B cell (primary cell): ENCODE results near the gene TTC28. TPM values are rescaled to one million over a fixed set of nuclear protein-coding genes. Genes with fewer than 3 reads are reported as not detected.

Experiments
- ATAC-seq: fragments of 200-7000 bp; cut with Tn5 transposase; one replicate; pipeline ENCODE4 v1.10.0; 2021; ENCODE audit warnings: low read depth, mild to moderate bottlenecking, moderate number of reproducible peaks, moderate library complexity
- CTCF ChIA-PET: fragments of 350-600 bp; sonication (Branson Sonifier 250); formaldehyde crosslinking; loops from one replicate; lab custom pipeline; 2021; ENCODE audit warnings: antibody characterized with exemption, inconsistent platforms; lab: Charles Lee
- POLR2A ChIA-PET: fragments of 350-600 bp; sonication (Branson Sonifier 250); formaldehyde crosslinking; loops from one replicate; lab custom pipeline; 2021; ENCODE audit warnings: antibody characterized with exemption; lab: Charles Lee
- DNase-seq: peaks from one replicate; pipeline ENCODE4 v3.0.0; 2013
- H2AFZ ChIP-seq: 2 replicates; pipeline ENCODE4 v1.6.1; 2012; ENCODE audit warnings: mild to moderate bottlenecking, low read depth, low read length; ENCODE audit not compliant: insufficient read depth, poor library complexity, severe bottlenecking
- H3K27ac ChIP-seq, 2 donors: 1 replicate in 1 of 2; 2 replicates in 1 of 2; pipeline ENCODE4 v1.5.1; 2012 to 2013; ENCODE audit warnings: low read length in 2 of 2, mild to moderate bottlenecking in 2 of 2, moderate library complexity in 1 of 2
- H3K27me3 ChIP-seq, 4 experiments: fragments of 200-600 bp in 1 of 4; sonication (generic) in 1 of 4; replicated peaks in 1 of 4; 1 replicate in 2 of 4; 2 replicates in 2 of 4; pipeline versions ENCODE4 v1.6.1 to v1.7.0; 2013 to 2016; ENCODE audit warnings: low read length in 3 of 4, mild to moderate bottlenecking in 2 of 4, mixed read lengths in 1 of 4, moderate library complexity in 1 of 4; ENCODE audit not compliant: insufficient read depth in 4 of 4, control insufficient read depth in 3 of 4; ENCODE audit errors: control extremely low read depth in 1 of 4
- H3K36me3 ChIP-seq, 2 experiments: replicated peaks in 1 of 2; 1 replicate in 1 of 2; 2 replicates in 1 of 2; pipeline versions ENCODE4 v1.6.1 to v1.7.1; 2013; ENCODE audit warnings: low read length in 1 of 2; ENCODE audit not compliant: insufficient read depth in 2 of 2, control insufficient read depth in 1 of 2; ENCODE audit errors: control extremely low read depth in 1 of 2, extremely low read depth in 1 of 2
- H3K4me1 ChIP-seq, 2 donors: fragments of 200-600 bp in 1 of 2; sonication (generic) in 1 of 2; 1 replicate in 1 of 2; 2 replicates in 1 of 2; pipeline versions ENCODE4 v1.5.1 to v1.6.1; 2013 to 2017; ENCODE audit warnings: low read length in 2 of 2; ENCODE audit not compliant: control insufficient read depth in 2 of 2, insufficient read depth in 2 of 2
- H3K4me2 ChIP-seq: replicated peaks from 2 replicates; pipeline ENCODE3; 2012; ENCODE audit warnings: mild to moderate bottlenecking, low read depth, low read length; ENCODE audit not compliant: poor library complexity, severe bottlenecking
- H3K4me3 ChIP-seq, 5 experiments: fragments of 200-600 bp in 1 of 5; sonication (generic) in 1 of 5; 1 replicate in 3 of 5; 2 replicates in 2 of 5; pipeline versions ENCODE4 v1.5.1 to v1.7.0; 2011 to 2016; ENCODE audit warnings: low read length in 4 of 5, mild to moderate bottlenecking in 4 of 5, low read depth in 2 of 5, control low read depth in 1 of 5, moderate library complexity in 1 of 5; ENCODE audit not compliant: insufficient read depth in 1 of 5; ENCODE audit errors: control extremely low read depth in 1 of 5, extremely low read depth in 1 of 5
- H3K79me2 ChIP-seq: fragments of 200-600 bp; sonication (generic); one replicate; pipeline ENCODE4 v1.6.0; 2016; ENCODE audit warnings: low read length; ENCODE audit not compliant: control insufficient read depth, insufficient read depth
- H3K9ac ChIP-seq: fragments of 200-600 bp; sonication (generic); 2 replicates; pipeline ENCODE4 v1.6.1; 2017; ENCODE audit warnings: mild to moderate bottlenecking, low read length, moderate library complexity
- H3K9me3 ChIP-seq, 3 donors: one replicate each; pipeline versions ENCODE4 v1.6.1 to v1.7.1; 2013; ENCODE audit warnings: low read length in 2 of 3; ENCODE audit not compliant: control insufficient read depth in 2 of 3, insufficient read depth in 1 of 3; ENCODE audit errors: control extremely low read depth in 1 of 3
- H4K20me1 ChIP-seq: 2 replicates; pipeline ENCODE4 v1.6.0; 2012; ENCODE audit warnings: mild to moderate bottlenecking, low read length; ENCODE audit not compliant: insufficient read depth, control insufficient read depth, poor library complexity, severe bottlenecking
- H3K27ac Mint-ChIP-seq: one replicate; pipeline ENCODE4 v1.8.0; 2021; ENCODE audit warnings: mixed read lengths
- H3K27me3 Mint-ChIP-seq: one replicate; pipeline ENCODE4 v1.8.0; 2021; ENCODE audit warnings: mixed read lengths
- H3K4me1 Mint-ChIP-seq: one replicate; pipeline ENCODE4 v1.8.0; 2021; ENCODE audit warnings: mixed read lengths
- H3K4me3 Mint-ChIP-seq: one replicate; pipeline ENCODE4 v1.8.0; 2021; ENCODE audit warnings: mixed read lengths
- H3K9me3 Mint-ChIP-seq: one replicate; pipeline ENCODE4 v1.8.0; 2022; ENCODE audit warnings: mixed read lengths; ENCODE audit not compliant: insufficient read depth
- EZH2 ChIP-seq: IDR thresholded peaks from 2 replicates; pipeline ENCODE4 v1.6.1; 2012; ENCODE audit warnings: borderline replicate concordance, low read depth, mild to moderate bottlenecking, moderate library complexity, low read length; ENCODE audit not compliant: insufficient read depth, poor library complexity, severe bottlenecking
- WGBS: methylation state at CpG from one replicate; pipeline ENCODE4 v1.1.5; 2013; ENCODE audit warnings: missing lambda C conversion rate; ENCODE audit not compliant: insufficient coverage; 5-methylcytosine and 5-hydroxymethylcytosine counted together
- intact Hi-C: fragments of 100-400 bp; cut with micrococcal nuclease; formaldehyde crosslinking; loops from one replicate; pipeline ENCODE4 v1.10.0; 2022
- polyA plus RNA-seq: library from polyadenylated mRNA; depleted of rRNA; stranded (reverse); fragments of >200 nt; gene quantifications from 2 replicates; pipeline ENCODE4 v1.2.3, GENCODE V29; 2012
- total RNA-seq, 2 donors: library from RNA; stranded (reverse); fragments of 120-200 nt in 1 of 2; gene quantifications; 1 replicate in 1 of 2; 2 replicates in 1 of 2; pipeline versions ENCODE4 v1.2.3 to v1.2.4, GENCODE V29; 2013 to 2022
- TF ChIP-seq, protein P1 (sequence below): fragments of 200-600 bp; IDR thresholded peaks from one replicate; pipeline ENCODE4 v1.8.0; 2022; ENCODE audit warnings: antibody characterized with exemption, mild to moderate bottlenecking

The TTC28 gene
- total and polyA plus RNA-seq, 2 donors (not counting 1 experiment from before 2014, with no cell fraction given) = 4.5 to 7.3 TPM

DNA sequence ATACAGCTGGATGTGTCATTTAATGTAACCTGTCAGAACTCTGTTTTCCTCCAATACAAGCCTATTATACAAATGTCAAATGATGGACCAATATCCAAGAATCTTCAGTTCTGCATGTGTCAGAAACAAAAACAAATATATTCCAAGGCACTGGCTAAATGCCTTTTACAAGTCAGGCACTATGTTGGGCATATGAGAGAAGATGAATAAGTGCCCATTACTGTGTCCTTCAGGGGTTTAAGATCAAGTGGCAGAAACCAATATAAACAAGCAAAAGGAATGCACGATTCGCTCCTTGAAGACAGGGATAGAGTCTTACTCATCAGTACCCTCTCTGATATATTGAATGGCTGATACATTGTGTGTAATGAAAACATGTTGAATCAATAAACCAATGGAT is 254.4 kb downstream of the TTC28 start:
- no CpG with 5 or more reads among the region's 2 CpGs for WGBS
- H3K4me1 Mint-ChIP-seq = no peaks in the 10 kb centered on the region
- no peaks in the 10 kb centered on the region for H3K4me1 ChIP-seq

DNA sequence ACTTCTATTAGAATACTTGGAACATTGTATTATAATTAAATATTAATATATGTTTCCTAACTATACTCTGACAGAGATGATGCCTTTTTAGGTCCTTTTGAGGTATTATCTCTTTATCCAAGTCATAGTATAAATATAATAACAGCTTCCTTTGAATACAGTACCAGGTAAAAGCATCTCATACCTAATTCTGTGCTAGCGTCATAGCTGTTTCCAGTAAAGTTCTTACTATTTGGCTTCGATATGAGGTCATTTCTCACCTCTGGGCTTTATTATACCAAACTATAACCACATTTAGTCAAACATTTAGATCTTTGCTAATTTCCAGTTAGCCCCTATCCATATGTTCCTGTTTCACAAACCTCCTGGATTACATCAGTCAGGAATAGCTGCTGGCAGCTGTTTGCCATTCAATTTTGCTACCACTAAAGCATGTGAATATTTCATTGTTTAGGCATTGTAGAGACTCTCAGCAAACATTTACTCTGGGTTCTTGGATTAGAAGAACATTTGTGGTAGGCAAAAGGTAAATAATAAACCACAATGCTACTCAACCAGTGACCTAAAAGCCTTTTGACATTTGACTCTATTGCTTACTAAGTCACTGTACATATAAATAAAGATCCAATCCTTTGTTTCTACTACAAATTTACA is 255.1 kb downstream of the TTC28 start:
- DNase-seq (no peak), ATAC-seq (no peak)
- Histone ChIP-seq H3K4me2 (no peak overlapping the region), H3K27ac (no peak overlapping the region), H3K36me3 (no peaks in the 10 kb centered on the region), H3K79me2 (no peaks in the 10 kb centered on the region), H4K20me1 (no peaks in the 10 kb centered on the region), H3K9ac (no peak overlapping the region), H3K4me3 (no peak overlapping the region), H3K4me1 (no peaks in the 10 kb centered on the region), H3K27me3 (peaks cover 0 to 4% (median 0%) of the 10 kb centered on the region in 4 experiments), H2AFZ (no peak overlapping the region), H3K9me3 (peaks cover 0 to 1% (median 0%) of the 10 kb centered on the region in 3 donors)
- CTCF ChIA-PET = no interaction called here
- Mint-ChIP-seq H3K27me3 (peaks cover 16% of the 10 kb centered on the region), H3K4me3 (no peak overlapping the region), H3K4me1 (no peaks in the 10 kb centered on the region), H3K9me3 (no peaks in the 10 kb centered on the region), H3K27ac (no peak overlapping the region)
- intact Hi-C loops = no loop called here
- WGBS = 100% methylated on average over 2 of the region's 2 CpGs
- POLR2A ChIA-PET = no interaction called here
- no peak for TF ChIP-seq EZH2
- TF ChIP-seq, protein P1, sequence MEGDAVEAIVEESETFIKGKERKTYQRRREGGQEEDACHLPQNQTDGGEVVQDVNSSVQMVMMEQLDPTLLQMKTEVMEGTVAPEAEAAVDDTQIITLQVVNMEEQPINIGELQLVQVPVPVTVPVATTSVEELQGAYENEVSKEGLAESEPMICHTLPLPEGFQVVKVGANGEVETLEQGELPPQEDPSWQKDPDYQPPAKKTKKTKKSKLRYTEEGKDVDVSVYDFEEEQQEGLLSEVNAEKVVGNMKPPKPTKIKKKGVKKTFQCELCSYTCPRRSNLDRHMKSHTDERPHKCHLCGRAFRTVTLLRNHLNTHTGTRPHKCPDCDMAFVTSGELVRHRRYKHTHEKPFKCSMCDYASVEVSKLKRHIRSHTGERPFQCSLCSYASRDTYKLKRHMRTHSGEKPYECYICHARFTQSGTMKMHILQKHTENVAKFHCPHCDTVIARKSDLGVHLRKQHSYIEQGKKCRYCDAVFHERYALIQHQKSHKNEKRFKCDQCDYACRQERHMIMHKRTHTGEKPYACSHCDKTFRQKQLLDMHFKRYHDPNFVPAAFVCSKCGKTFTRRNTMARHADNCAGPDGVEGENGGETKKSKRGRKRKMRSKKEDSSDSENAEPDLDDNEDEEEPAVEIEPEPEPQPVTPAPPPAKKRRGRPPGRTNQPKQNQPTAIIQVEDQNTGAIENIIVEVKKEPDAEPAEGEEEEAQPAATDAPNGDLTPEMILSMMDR = no peak

More for the DNA sequence above, 254.4 kb downstream of the TTC28 start:
- Mint-ChIP-seq H3K9me3 (no peaks in the 10 kb centered on the region), H3K27me3 (peaks cover 10% of the 10 kb centered on the region), H3K4me3 (no peak overlapping the region), H3K27ac (no peak overlapping the region)
- peaks cover 0 to 1% (median 0%) of the 10 kb centered on the region in 3 donors for H3K9me3 ChIP-seq
- H3K27ac ChIP-seq = no peak overlapping the region
- H2AFZ ChIP-seq = no peak overlapping the region
- no peak overlapping the region for H3K4me3 ChIP-seq
- no peak overlapping the region for H3K4me2 ChIP-seq
- H3K27me3 ChIP-seq = peaks cover 0 to 4% (median 0%) of the 10 kb centered on the region in 4 experiments
- ATAC-seq (no peak), DNase-seq (no peak)
- no peak overlapping the region for H3K9ac ChIP-seq
- CTCF ChIA-PET = no interaction called here
- no peaks in the 10 kb centered on the region for H3K79me2 ChIP-seq
- POLR2A ChIA-PET = no interaction called here
- H3K36me3 ChIP-seq = no peaks in the 10 kb centered on the region
- TF ChIP-seq, protein P1 = no peak
- no peak for TF ChIP-seq EZH2
- intact Hi-C loops = no loop called here
- H4K20me1 ChIP-seq = no peaks in the 10 kb centered on the region
